ENCODE measurements around the gene CEP250.

Gene CEP250

GRCh38 chr20:35560541-35560940, 105.1 kb downstream of the CEP250 start:
- no peak for DNase-seq (ENCODE audit: low read depth in 2 of 2)

- no peak for DNase-seq (ENCODE audit: low read depth in 2 of 2)
These were observed 105.9 kb downstream of the CEP250 start for GRCh38 chr20:35561268-35561667.

- no peak for DNase-seq (ENCODE audit: low read depth in 2 of 2)
These were observed 106.3 kb downstream of the CEP250 start for GRCh38 chr20:35561671-35562070.

GRCh38 chr20:35562541-35563110, 107.2 kb downstream of the CEP250 start:
- DNase-seq (ENCODE audit: low read depth in 2 of 2): no peak

- DNase-seq (ENCODE audit: low read depth in 2 of 2): no peak
These were observed 108.4 kb downstream of the CEP250 start for GRCh38 chr20:35563834-35564233.

GRCh38 chr20:35564905-35565304, 109.5 kb downstream of the CEP250 start:
- no peak for DNase-seq (ENCODE audit: low read depth in 2 of 2)

- DNase-seq (ENCODE audit: low read depth in 2 of 2): no peak
These were observed 113.2 kb downstream of the CEP250 start for GRCh38 chr20:35568645-35569044.
